ENCODE data around the gene RPS6KA2.

RPS6KA2 gene

GRCh38 chr6:166565084-166565967 is 61.7 kb downstream of the RPS6KA2 start:
- DNase-seq (ENCODE audit: low read depth) = peak; percentile 82
- H3K4me3 ChIP-seq (ENCODE audit: control insufficient read depth, low read depth, low read length) = no peak overlapping the region
- TF ChIP-seq, protein P1, sequence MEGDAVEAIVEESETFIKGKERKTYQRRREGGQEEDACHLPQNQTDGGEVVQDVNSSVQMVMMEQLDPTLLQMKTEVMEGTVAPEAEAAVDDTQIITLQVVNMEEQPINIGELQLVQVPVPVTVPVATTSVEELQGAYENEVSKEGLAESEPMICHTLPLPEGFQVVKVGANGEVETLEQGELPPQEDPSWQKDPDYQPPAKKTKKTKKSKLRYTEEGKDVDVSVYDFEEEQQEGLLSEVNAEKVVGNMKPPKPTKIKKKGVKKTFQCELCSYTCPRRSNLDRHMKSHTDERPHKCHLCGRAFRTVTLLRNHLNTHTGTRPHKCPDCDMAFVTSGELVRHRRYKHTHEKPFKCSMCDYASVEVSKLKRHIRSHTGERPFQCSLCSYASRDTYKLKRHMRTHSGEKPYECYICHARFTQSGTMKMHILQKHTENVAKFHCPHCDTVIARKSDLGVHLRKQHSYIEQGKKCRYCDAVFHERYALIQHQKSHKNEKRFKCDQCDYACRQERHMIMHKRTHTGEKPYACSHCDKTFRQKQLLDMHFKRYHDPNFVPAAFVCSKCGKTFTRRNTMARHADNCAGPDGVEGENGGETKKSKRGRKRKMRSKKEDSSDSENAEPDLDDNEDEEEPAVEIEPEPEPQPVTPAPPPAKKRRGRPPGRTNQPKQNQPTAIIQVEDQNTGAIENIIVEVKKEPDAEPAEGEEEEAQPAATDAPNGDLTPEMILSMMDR (conservative IDR thresholded peaks at IDR 0.05; ENCODE audit: control insufficient read depth, insufficient read depth, low read depth, low read length) = no peak

DNA sequence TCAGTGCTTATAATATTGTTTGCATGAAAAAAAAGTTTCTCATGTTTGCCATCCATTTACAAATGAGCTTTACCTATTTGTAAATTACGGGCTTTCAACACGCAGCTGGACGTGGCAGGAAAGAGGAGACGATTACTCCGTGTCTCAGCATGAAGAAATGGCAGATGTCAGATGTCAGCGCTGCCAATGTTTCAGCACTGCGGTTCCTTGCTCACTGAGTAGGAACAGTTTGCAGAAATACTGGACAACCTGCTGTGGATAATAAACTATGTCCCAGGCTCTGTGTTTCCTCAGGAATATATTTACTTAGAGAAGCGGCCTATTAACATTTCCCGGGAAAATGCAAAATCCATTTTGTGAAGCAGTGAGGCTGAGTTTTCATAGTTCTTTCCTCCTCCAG is 63.2 kb downstream of the RPS6KA2 start:
- DNase-seq (ENCODE audit: low read depth) = no peak
- no peak overlapping the region for H3K4me3 ChIP-seq (ENCODE audit: control insufficient read depth, low read depth, low read length)
- TF ChIP-seq, protein P1 (conservative IDR thresholded peaks at IDR 0.05; ENCODE audit: control insufficient read depth, insufficient read depth, low read depth, low read length) = no peak

GRCh38 chr6:166563200-166563599 is 63.9 kb downstream of the RPS6KA2 start:
- TF ChIP-seq, protein P1 (conservative IDR thresholded peaks at IDR 0.05; ENCODE audit: control insufficient read depth, insufficient read depth, low read depth, low read length) = no peak
- no peak for DNase-seq (ENCODE audit: low read depth)
- H3K4me3 ChIP-seq (ENCODE audit: control insufficient read depth, low read depth, low read length) = no peak overlapping the region

DNA sequence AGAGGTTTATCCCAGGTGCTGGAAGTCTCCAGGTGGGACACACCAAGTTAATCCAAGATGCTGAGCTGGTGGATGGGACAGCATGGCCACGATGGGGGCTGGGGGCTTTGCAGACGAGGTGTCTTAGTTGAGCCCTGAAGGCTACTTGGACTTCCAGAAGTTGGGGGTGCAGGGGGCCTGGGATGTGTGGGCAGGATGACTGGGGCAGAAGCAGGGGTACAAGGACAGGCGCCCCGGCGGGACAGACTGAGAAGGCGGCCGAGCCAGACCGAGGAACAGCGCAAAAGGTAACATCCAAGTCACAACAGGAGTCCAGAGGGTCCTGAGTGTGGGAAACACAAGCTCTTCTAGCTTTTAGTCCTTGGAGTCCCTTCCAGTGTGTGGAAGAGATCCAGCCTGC is 64.3 kb downstream of the RPS6KA2 start:
- TF ChIP-seq, protein P1 (conservative IDR thresholded peaks at IDR 0.05; ENCODE audit: control insufficient read depth, insufficient read depth, low read depth, low read length) = no peak
- H3K4me3 ChIP-seq (ENCODE audit: control insufficient read depth, low read depth, low read length) = no peak overlapping the region
- DNase-seq (ENCODE audit: low read depth) = no peak

GRCh38 chr6:166561771-166562359 is 65.2 kb downstream of the RPS6KA2 start:
- TF ChIP-seq, protein P1 (conservative IDR thresholded peaks at IDR 0.05; ENCODE audit: control insufficient read depth, insufficient read depth, low read depth, low read length) = no peak
- H3K4me3 ChIP-seq (ENCODE audit: control insufficient read depth, low read depth, low read length) = no peak overlapping the region
- DNase-seq (ENCODE audit: low read depth) = peak; percentile 63

GRCh38 chr6:166560222-166560621 is 66.8 kb downstream of the RPS6KA2 start:
- no peak overlapping the region for H3K4me3 ChIP-seq (ENCODE audit: control insufficient read depth, low read depth, low read length)
- TF ChIP-seq, protein P1 (conservative IDR thresholded peaks at IDR 0.05; ENCODE audit: control insufficient read depth, insufficient read depth, low read depth, low read length) = no peak
- no peak for DNase-seq (ENCODE audit: low read depth)

Measured in fibroblast of mammary gland (primary cell).